Smooth muscle cell (in vitro differentiated cells): ENCODE measurements around the gene PRKCB. TPM values are rescaled to one million over a fixed set of nuclear protein-coding genes. Genes with fewer than 3 reads are reported as not detected.

Source experiments
- DNase-seq: peaks from one replicate; lab custom pipeline; 2025; ENCODE audit not compliant: unreplicated experiment; lab: John Stamatoyannopoulos, UW
- H2AFZ ChIP-seq: fragments of 200-600 bp; sonication (generic); 2 replicates; pipeline ENCODE4 v1.6.0; 2016; ENCODE audit warnings: antibody characterized with exemption, low read depth, mild to moderate bottlenecking
- H3F3A ChIP-seq: fragments of 200-600 bp; sonication (generic); 2 replicates; pipeline ENCODE4 v1.6.0; 2017; ENCODE audit warnings: antibody characterized with exemption, low read depth
- H3K27ac ChIP-seq: fragments of 200-600 bp; sonication (generic); 2 replicates; pipeline ENCODE4 v1.5.1; 2016; ENCODE audit warnings: low read depth, mild to moderate bottlenecking
- H3K27me3 ChIP-seq: fragments of 200-600 bp; sonication (generic); 2 replicates; pipeline ENCODE4 v1.6.1; 2016; ENCODE audit warnings: low read depth, mild to moderate bottlenecking
- H3K36me3 ChIP-seq: fragments of 200-600 bp; sonication (generic); 2 replicates; pipeline ENCODE4 v1.5.1; 2016; ENCODE audit warnings: low read depth
- H3K4me1 ChIP-seq: fragments of 200-600 bp; sonication (generic); 2 replicates; pipeline ENCODE4 v1.5.1; 2016; ENCODE audit warnings: low read depth
- H3K4me2 ChIP-seq: fragments of 200-600 bp; sonication (generic); 2 replicates; pipeline ENCODE4 v1.6.0; 2016; ENCODE audit warnings: mild to moderate bottlenecking
- H3K4me3 ChIP-seq: fragments of 200-600 bp; sonication (generic); 2 replicates; pipeline ENCODE4 v1.5.1; 2016; ENCODE audit warnings: mild to moderate bottlenecking
- H3K79me2 ChIP-seq: fragments of 200-600 bp; sonication (generic); 2 replicates; pipeline ENCODE4 v1.6.0; 2016; ENCODE audit warnings: low read depth, mild to moderate bottlenecking
- H3K9ac ChIP-seq: fragments of 200-600 bp; sonication (generic); 2 replicates; pipeline ENCODE4 v1.6.0; 2016; ENCODE audit warnings: low read depth
- H3K9me3 ChIP-seq: fragments of 200-600 bp; sonication (generic); replicated peaks from 2 replicates; pipeline ENCODE4 v1.5.1; 2016; ENCODE audit warnings: low read depth
- H4K20me1 ChIP-seq: fragments of 200-600 bp; sonication (generic); 2 replicates; pipeline ENCODE4 v1.6.0; 2016; ENCODE audit warnings: low read depth
- WGBS: methylation state at CpG from one replicate; pipeline ENCODE4 v1.1.7; 2016; ENCODE audit warnings: low lambda C conversion rate; 5-methylcytosine and 5-hydroxymethylcytosine counted together
- polyA plus RNA-seq: library from polyadenylated mRNA; unstranded; fragments of >200 nt; fragmentation: Nextera tagmentation; extraction: Ambion mirVana; gene quantifications from 2 replicates; pipeline ENCODE4 v1.2.1, GENCODE V29; 2016
- total RNA-seq: library from RNA; depleted of rRNA; stranded (reverse); fragments of >200 nt; gene quantifications from 2 replicates; pipeline ENCODE4 v1.2.3, GENCODE V29; 2014
- TF ChIP-seq, protein P1 (sequence below): fragments of 200-600 bp; sonication (generic); IDR thresholded peaks from 2 replicates; pipeline ENCODE4 v1.5.1; 2017; ENCODE audit warnings: borderline replicate concordance, mild to moderate bottlenecking, antibody characterized with exemption; ENCODE audit not compliant: insufficient read depth, poor library complexity, severe bottlenecking

The PRKCB gene
- total and polyA plus RNA-seq, 2 experiments from 2014 or later: 0.36 TPM; not detected in 1

DNA sequence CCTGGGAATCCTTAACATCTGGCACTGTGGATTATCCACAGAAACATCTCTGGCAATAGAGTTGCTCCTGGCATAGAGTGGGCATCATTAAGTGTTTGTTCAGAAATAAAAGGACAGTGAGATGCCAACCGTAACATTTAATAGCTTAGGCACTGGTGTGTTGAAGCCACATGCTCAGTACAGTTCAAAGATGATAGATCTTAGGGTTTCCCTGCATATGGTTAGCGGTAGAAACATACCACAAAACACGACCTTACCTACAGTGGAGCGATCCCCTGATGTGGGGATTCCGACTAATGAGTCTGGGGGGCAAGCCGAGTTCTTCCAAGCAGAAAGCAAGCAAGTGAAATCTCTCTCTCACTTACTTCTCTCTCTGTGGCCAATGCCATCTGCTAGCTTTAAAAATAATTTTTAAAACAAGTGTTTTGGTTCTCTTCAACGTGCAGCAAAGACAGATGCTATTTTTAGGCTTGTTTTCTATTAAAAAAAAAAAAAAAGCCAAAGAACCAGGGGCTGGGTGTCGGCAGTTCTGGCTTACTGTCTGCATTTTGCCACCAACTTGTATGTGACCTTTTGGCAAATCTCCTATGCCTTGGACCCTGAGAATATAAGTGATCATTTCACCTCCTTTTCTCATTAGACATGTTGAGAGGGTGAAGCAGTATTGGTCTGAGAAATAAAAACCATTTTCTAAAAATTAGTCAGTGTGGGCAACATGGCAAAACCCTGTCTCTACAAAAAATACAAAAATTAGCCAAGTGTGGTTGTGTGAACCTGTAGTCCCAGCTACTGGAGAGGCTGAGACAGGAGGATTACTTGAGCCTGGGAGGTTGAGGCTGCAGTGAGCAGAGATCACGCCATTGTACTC lies 331.1 kb downstream of the PRKCB start:
- no peak overlapping the region for H3K4me2 ChIP-seq
- H3K36me3 ChIP-seq: no peaks in the 10 kb centered on the region
- H3K9me3 ChIP-seq: no peaks in the 10 kb centered on the region
- TF ChIP-seq, protein P1, sequence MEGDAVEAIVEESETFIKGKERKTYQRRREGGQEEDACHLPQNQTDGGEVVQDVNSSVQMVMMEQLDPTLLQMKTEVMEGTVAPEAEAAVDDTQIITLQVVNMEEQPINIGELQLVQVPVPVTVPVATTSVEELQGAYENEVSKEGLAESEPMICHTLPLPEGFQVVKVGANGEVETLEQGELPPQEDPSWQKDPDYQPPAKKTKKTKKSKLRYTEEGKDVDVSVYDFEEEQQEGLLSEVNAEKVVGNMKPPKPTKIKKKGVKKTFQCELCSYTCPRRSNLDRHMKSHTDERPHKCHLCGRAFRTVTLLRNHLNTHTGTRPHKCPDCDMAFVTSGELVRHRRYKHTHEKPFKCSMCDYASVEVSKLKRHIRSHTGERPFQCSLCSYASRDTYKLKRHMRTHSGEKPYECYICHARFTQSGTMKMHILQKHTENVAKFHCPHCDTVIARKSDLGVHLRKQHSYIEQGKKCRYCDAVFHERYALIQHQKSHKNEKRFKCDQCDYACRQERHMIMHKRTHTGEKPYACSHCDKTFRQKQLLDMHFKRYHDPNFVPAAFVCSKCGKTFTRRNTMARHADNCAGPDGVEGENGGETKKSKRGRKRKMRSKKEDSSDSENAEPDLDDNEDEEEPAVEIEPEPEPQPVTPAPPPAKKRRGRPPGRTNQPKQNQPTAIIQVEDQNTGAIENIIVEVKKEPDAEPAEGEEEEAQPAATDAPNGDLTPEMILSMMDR: no peak
- H3F3A ChIP-seq: no peaks in the 10 kb centered on the region
- no peak for DNase-seq
- H3K27me3 ChIP-seq: peaks cover 19% of the 10 kb centered on the region
- H3K27ac ChIP-seq: no peak overlapping the region
- no peaks in the 10 kb centered on the region for H4K20me1 ChIP-seq
- 83% methylated on average over 9 of the region's 9 CpGs for WGBS
- no peak overlapping the region for H2AFZ ChIP-seq
- H3K9ac ChIP-seq: no peak overlapping the region
- H3K4me1 ChIP-seq: peaks cover 8% of the 10 kb centered on the region
- H3K79me2 ChIP-seq: no peaks in the 10 kb centered on the region
- H3K4me3 ChIP-seq: no peak overlapping the region

DNA sequence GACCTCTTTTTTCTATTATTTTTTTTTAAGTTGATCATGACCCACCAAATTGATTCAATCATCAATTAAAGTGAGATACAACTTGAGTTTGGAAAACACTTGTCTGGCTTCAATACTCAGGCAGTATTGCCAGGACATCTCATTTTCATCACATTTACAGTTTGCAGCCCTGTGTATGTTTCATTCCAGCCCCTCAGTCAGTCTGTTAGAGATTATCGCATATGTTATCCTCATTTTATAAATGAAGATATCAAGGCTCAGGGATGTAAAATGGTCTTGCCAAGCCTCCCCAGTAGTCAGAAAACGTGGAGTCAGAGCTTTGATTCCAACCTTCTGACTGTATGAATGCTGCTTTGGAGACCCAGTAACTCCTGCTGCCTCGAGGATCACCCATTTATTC lies 333.1 kb downstream of the PRKCB start:
- no peaks in the 10 kb centered on the region for H3K79me2 ChIP-seq
- DNase-seq: no peak
- no peak overlapping the region for H3K27ac ChIP-seq
- no peak overlapping the region for H3K9ac ChIP-seq
- no peaks in the 10 kb centered on the region for H4K20me1 ChIP-seq
- no peak overlapping the region for H3K4me3 ChIP-seq
- TF ChIP-seq, protein P1: no peak
- H3K36me3 ChIP-seq: no peaks in the 10 kb centered on the region
- H3K4me2 ChIP-seq: no peak overlapping the region
- 78% methylated on average over 3 of the region's 3 CpGs for WGBS
- H2AFZ ChIP-seq: no peak overlapping the region
- no peaks in the 10 kb centered on the region for H3K9me3 ChIP-seq
- H3F3A ChIP-seq: no peaks in the 10 kb centered on the region
- peaks cover 8% of the 10 kb centered on the region for H3K4me1 ChIP-seq
- peaks cover 22% of the 10 kb centered on the region for H3K27me3 ChIP-seq

DNA sequence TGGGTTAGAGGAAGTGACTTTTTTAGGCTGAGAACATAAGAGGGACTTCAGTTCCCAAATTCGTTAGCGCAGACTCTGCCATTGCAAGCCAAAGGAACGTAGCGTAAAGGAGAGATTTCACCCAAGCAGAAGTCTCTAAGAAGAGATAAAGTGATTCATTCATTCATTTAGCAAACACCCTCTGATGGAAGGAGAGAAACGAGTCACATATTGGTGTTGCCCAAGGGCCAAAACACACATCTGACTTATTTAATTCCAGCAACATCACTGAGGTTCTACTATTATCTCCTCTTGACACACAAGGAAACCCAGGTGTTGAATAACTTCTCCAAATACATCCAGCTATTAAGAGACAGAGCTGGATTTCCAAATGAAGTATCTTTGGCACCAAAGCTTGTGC lies 334.6 kb downstream of the PRKCB start:
- H3F3A ChIP-seq: no peaks in the 10 kb centered on the region
- no peak overlapping the region for H3K27ac ChIP-seq
- H4K20me1 ChIP-seq: no peaks in the 10 kb centered on the region
- TF ChIP-seq, protein P1: no peak
- H3K27me3 ChIP-seq: peaks cover 14% of the 10 kb centered on the region
- H3K36me3 ChIP-seq: no peaks in the 10 kb centered on the region
- H3K4me3 ChIP-seq: no peak overlapping the region
- H2AFZ ChIP-seq: no peak overlapping the region
- no peaks in the 10 kb centered on the region for H3K9me3 ChIP-seq
- no peak overlapping the region for H3K9ac ChIP-seq
- no peak for DNase-seq
- H3K4me1 ChIP-seq: no peaks in the 10 kb centered on the region
- WGBS: 92% methylated on average over 5 of the region's 5 CpGs
- H3K79me2 ChIP-seq: no peaks in the 10 kb centered on the region
- no peak overlapping the region for H3K4me2 ChIP-seq

DNA sequence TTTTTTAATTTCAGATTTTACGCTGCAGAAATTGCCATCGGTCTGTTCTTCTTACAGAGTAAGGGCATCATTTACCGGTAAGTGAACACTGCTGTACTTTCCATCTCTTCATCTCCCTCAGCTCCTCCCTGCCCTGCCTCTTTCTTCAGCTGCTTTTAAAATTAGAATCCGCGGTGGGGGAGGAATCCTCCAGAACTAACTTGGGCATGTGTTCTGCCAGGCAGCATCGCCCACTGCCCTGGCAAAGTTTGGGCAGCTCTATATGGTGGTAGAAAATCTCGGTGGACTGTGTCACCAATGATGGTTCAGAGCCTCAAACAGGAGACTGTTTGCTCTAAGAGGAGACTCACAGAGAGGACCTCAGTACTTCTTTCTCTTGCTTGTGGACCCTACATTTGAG lies 338.7 kb downstream of the PRKCB start:
- peaks cover 10% of the 10 kb centered on the region for H3K27me3 ChIP-seq
- no peaks in the 10 kb centered on the region for H3K36me3 ChIP-seq
- H3K4me3 ChIP-seq: no peak overlapping the region
- H4K20me1 ChIP-seq: no peaks in the 10 kb centered on the region
- no peak for DNase-seq
- TF ChIP-seq, protein P1: no peak
- H3K9ac ChIP-seq: no peak overlapping the region
- H3F3A ChIP-seq: no peaks in the 10 kb centered on the region
- H3K4me2 ChIP-seq: no peak overlapping the region
- no peaks in the 10 kb centered on the region for H3K9me3 ChIP-seq
- H3K4me1 ChIP-seq: no peaks in the 10 kb centered on the region
- WGBS: 95% methylated on average over 7 of the region's 7 CpGs
- H2AFZ ChIP-seq: no peak overlapping the region
- no peaks in the 10 kb centered on the region for H3K79me2 ChIP-seq
- H3K27ac ChIP-seq: no peak overlapping the region
